H1 (cell line): Measurements from ENCODE around the gene AGRN. TPM values are rescaled to one million over a fixed set of nuclear protein-coding genes. Genes with fewer than 3 reads are reported as not detected.

Experiments
- CTCF ChIA-PET: fragments of 300-600 bp; sonication (Branson Sonifier 250); formaldehyde crosslinking; loops from one replicate; lab custom pipeline; 2021; ENCODE audit not compliant: partially characterized antibody; lab: Charles Lee
- POLR2A ChIA-PET: fragments of 300-600 bp; sonication (Branson Sonifier 250); formaldehyde crosslinking; loops from one replicate; lab custom pipeline; 2021; ENCODE audit warnings: inconsistent platforms; ENCODE audit not compliant: partially characterized antibody; lab: Charles Lee
- DNase-seq, 2 experiments: peaks; one replicate each; pipeline versions ENCODE4 v3.0.0 to v3.0.0-alpha.2; 2010 to 2022; ENCODE audit warnings: low spot score in 2 of 2, low read depth in 1 of 2, mixed read lengths in 1 of 2
- FAIRE-seq: peaks from 2 replicates; lab custom pipeline; 2011; peaks lifted over from hg19 to GRCh38; lab: Jason Lieb, UNC
- H2AFZ ChIP-seq: 2 replicates; pipeline ENCODE4 v1.8.1; 2012; ENCODE audit warnings: low read length, inconsistent platforms
- H2AK5ac ChIP-seq: 2 replicates; pipeline ENCODE4 v1.6.1; 2013; ENCODE audit warnings: low read depth, low read length
- H2BK120ac ChIP-seq: replicated peaks from 2 replicates; pipeline ENCODE3; 2013; ENCODE audit warnings: low read depth, low read length, inconsistent platforms
- H2BK12ac ChIP-seq: 2 replicates; pipeline ENCODE4 v1.6.1; 2013; ENCODE audit warnings: low read depth, low read length
- H2BK15ac ChIP-seq: 2 replicates; pipeline ENCODE4 v1.6.1; 2013; ENCODE audit warnings: low read length
- H2BK20ac ChIP-seq: 2 replicates; pipeline ENCODE4 v1.6.1; 2013; ENCODE audit warnings: low read length
- H2BK5ac ChIP-seq: 2 replicates; pipeline ENCODE4 v1.6.1; 2013; ENCODE audit warnings: low read depth, low read length
- H3K14ac ChIP-seq: 2 replicates; pipeline ENCODE4 v1.6.1; 2013; ENCODE audit warnings: inconsistent platforms; ENCODE audit not compliant: insufficient read length
- H3K18ac ChIP-seq: 2 replicates; pipeline ENCODE4 v1.6.1; 2013; ENCODE audit warnings: low read length; ENCODE audit errors: extremely low read depth
- H3K23ac ChIP-seq: 2 replicates; pipeline ENCODE4 v1.6.1; 2013; ENCODE audit warnings: inconsistent platforms; ENCODE audit not compliant: insufficient read length
- H3K23me2 ChIP-seq: 2 replicates; pipeline ENCODE4 v1.6.1; 2013; ENCODE audit warnings: low read depth, low read length
- H3K27ac ChIP-seq: 2 replicates; pipeline ENCODE4 v1.6.1; 2011; ENCODE audit warnings: low read depth, low read length, inconsistent platforms
- H3K27me3 ChIP-seq, 4 experiments: replicated peaks in 1 of 4; 1 replicate in 1 of 4; 2 replicates in 3 of 4; pipeline versions ENCODE4 v1.6.1 to v1.8.1; 2011 to 2013; ENCODE audit warnings: low read length in 3 of 4, mild to moderate bottlenecking in 3 of 4, inconsistent platforms in 2 of 4, mixed read lengths in 2 of 4, moderate library complexity in 1 of 4; ENCODE audit not compliant: control insufficient read depth in 3 of 4, insufficient read depth in 3 of 4; ENCODE audit errors: extremely low read depth in 1 of 4
- H3K36me3 ChIP-seq, 4 experiments: 2 replicates each; pipeline versions ENCODE4 v1.6.1 to v1.8.1; 2011 to 2013; ENCODE audit warnings: mild to moderate bottlenecking in 4 of 4, low read length in 3 of 4, moderate library complexity in 2 of 4, control low read depth in 1 of 4, inconsistent platforms in 1 of 4; ENCODE audit not compliant: insufficient read depth in 4 of 4, control insufficient read depth in 2 of 4
- H3K4ac ChIP-seq: replicated peaks from 2 replicates; pipeline ENCODE3; 2013; ENCODE audit warnings: low read length, low read depth, mixed read lengths, inconsistent platforms; ENCODE audit not compliant: insufficient read length
- H3K4me1 ChIP-seq, 4 experiments: replicated peaks in 1 of 4; 1 replicate in 1 of 4; 2 replicates in 3 of 4; pipeline versions ENCODE4 v1.6.1 to v1.8.1; 2011 to 2013; ENCODE audit warnings: low read length in 3 of 4, inconsistent platforms in 2 of 4, mixed read lengths in 1 of 4; ENCODE audit not compliant: insufficient read depth in 4 of 4, control insufficient read depth in 3 of 4
- H3K4me2 ChIP-seq, 2 experiments: 2 replicates each; pipeline versions ENCODE4 v1.6.1 to v1.8.1; 2011 to 2013; ENCODE audit warnings: low read depth in 2 of 2, low read length in 2 of 2, control low read depth in 1 of 2, inconsistent platforms in 1 of 2, mild to moderate bottlenecking in 1 of 2; ENCODE audit not compliant: insufficient read depth in 1 of 2
- H3K4me3 ChIP-seq, 4 experiments: fragments of 200-600, 300-600 bp in 1 of 4; sonication (generic), shearing (Covaris generic), sonication (Bioruptor Twin) in 1 of 4; 2 replicates each; pipeline versions ENCODE4 v1.5.1 to v1.8.1; 2011 to 2016; ENCODE audit warnings: low read length in 4 of 4, low read depth in 3 of 4, control low read depth in 2 of 4, inconsistent platforms in 2 of 4, mild to moderate bottlenecking in 2 of 4, mixed read lengths in 1 of 4, moderate library complexity in 1 of 4; ENCODE audit not compliant: insufficient read depth in 2 of 4; ENCODE audit errors: extremely low read depth in 1 of 4
- H3K56ac ChIP-seq: replicated peaks from 2 replicates; pipeline ENCODE3; 2013; ENCODE audit warnings: low read depth, mild to moderate bottlenecking, mixed read lengths, low read length, inconsistent platforms; ENCODE audit not compliant: insufficient read length
- H3K79me1 ChIP-seq: 2 replicates; pipeline ENCODE4 v1.6.1; 2013; ENCODE audit warnings: low read depth, low read length, control low read depth
- H3K79me2 ChIP-seq, 2 experiments: 2 replicates each; pipeline versions ENCODE4 v1.6.1 to v1.8.1; 2012 to 2013; ENCODE audit warnings: low read length in 2 of 2, mild to moderate bottlenecking in 2 of 2, inconsistent platforms in 1 of 2; ENCODE audit not compliant: insufficient read depth in 2 of 2, control insufficient read depth in 1 of 2
- H3K9ac ChIP-seq, 4 experiments: replicated peaks in 1 of 4; 1 replicate in 1 of 4; 2 replicates in 3 of 4; pipeline versions ENCODE4 v1.6.1 to v1.8.1; 2011 to 2013; ENCODE audit warnings: low read depth in 3 of 4, low read length in 3 of 4, control low read depth in 2 of 4, mild to moderate bottlenecking in 2 of 4, moderate library complexity in 2 of 4, inconsistent platforms in 1 of 4; ENCODE audit errors: extremely low read depth in 1 of 4
- H3K9me3 ChIP-seq, 2 experiments: 2 replicates each; pipeline versions ENCODE4 v1.6.1 to v1.8.1; 2012 to 2013; ENCODE audit warnings: mild to moderate bottlenecking in 2 of 2, moderate library complexity in 2 of 2, control low read depth in 1 of 2, inconsistent platforms in 1 of 2, low read depth in 1 of 2, low read length in 1 of 2, mixed read lengths in 1 of 2; ENCODE audit not compliant: insufficient read depth in 2 of 2
- H4K20me1 ChIP-seq, 2 experiments: replicated peaks in 1 of 2; 2 replicates each; pipeline versions ENCODE3 to v1.8.1; 2011 to 2013; ENCODE audit warnings: inconsistent platforms in 2 of 2, low read length in 2 of 2, mild to moderate bottlenecking in 1 of 2; ENCODE audit not compliant: insufficient read depth in 2 of 2, control insufficient read depth in 1 of 2
- H4K5ac ChIP-seq: 2 replicates; pipeline ENCODE4 v1.6.1; 2013; ENCODE audit warnings: low read length, low read depth, mixed read lengths, inconsistent platforms; ENCODE audit not compliant: insufficient read length
- H4K8ac ChIP-seq: 2 replicates; pipeline ENCODE4 v1.8.0; 2013; ENCODE audit warnings: mild to moderate bottlenecking, moderate library complexity, low read length, inconsistent platforms; ENCODE audit not compliant: insufficient read depth; ENCODE audit errors: extremely low read depth
- H4K91ac ChIP-seq: replicated peaks from 2 replicates; pipeline ENCODE3; 2013; ENCODE audit warnings: low read length, mixed read lengths, inconsistent platforms; ENCODE audit not compliant: insufficient read length
- CBX5 ChIP-seq: fragments of 300-800, 300-1000 bp; sonication (generic); IDR thresholded peaks from 2 replicates; pipeline ENCODE4 v1.7.1; 2016; ENCODE audit warnings: antibody characterized with exemption, low read length, low read depth
- E2F6 ChIP-seq: IDR thresholded peaks from 2 replicates; pipeline ENCODE4 v1.6.1; 2012; ENCODE audit warnings: inconsistent platforms
- EP300 ChIP-seq, 2 experiments: IDR thresholded peaks; 1 replicate in 1 of 2; 2 replicates in 1 of 2; pipeline ENCODE4 v1.6.1; 2011 to 2012; ENCODE audit warnings: low read depth in 2 of 2, low read length in 2 of 2, mild to moderate bottlenecking in 2 of 2, borderline replicate concordance in 1 of 2, inconsistent platforms in 1 of 2, moderate library complexity in 1 of 2
- EZH2 ChIP-seq: fragments of 200-600 bp; sonication (generic); IDR thresholded peaks from 2 replicates; pipeline ENCODE4 v1.7.1; 2012; ENCODE audit warnings: low read depth, mild to moderate bottlenecking, moderate library complexity, low read length, inconsistent platforms; ENCODE audit not compliant: severe bottlenecking
- GABPA ChIP-seq: IDR thresholded peaks from 2 replicates; pipeline ENCODE4 v1.6.1; 2011; ENCODE audit warnings: mild to moderate bottlenecking, low read length, moderate library complexity, borderline replicate concordance; ENCODE audit not compliant: insufficient read depth
- JUN ChIP-seq: IDR thresholded peaks from 2 replicates; pipeline ENCODE4 v1.6.1; 2011; ENCODE audit warnings: low read depth, mild to moderate bottlenecking, improper control_type of control experiment, low read length
- POU5F1 ChIP-seq: IDR thresholded peaks from 2 replicates; pipeline ENCODE4 v1.6.1; 2011; ENCODE audit warnings: low read depth, mild to moderate bottlenecking, low read length, moderate library complexity
- TAF1 ChIP-seq: IDR thresholded peaks from 2 replicates; pipeline ENCODE4 v1.6.1; 2011; ENCODE audit warnings: mild to moderate bottlenecking, low read depth, low read length
- TAF7 ChIP-seq: optimal IDR thresholded peaks from 2 replicates; pipeline ENCODE3; 2011; ENCODE audit warnings: low read depth, mild to moderate bottlenecking, inconsistent platforms, low read length, moderate library complexity, borderline replicate concordance
- ZNF274 ChIP-seq: IDR thresholded peaks from 2 replicates; pipeline ENCODE4 v1.7.0; 2012; ENCODE audit warnings: low read length, borderline replicate concordance; ENCODE audit errors: extremely low read depth
- WGBS, 2 experiments: shearing (Covaris generic) in 1 of 2; methylation state at CpG; one replicate each; pipeline versions ENCODE4 v1.1.6 to v1.1.7; 2013 to 2015; ENCODE audit warnings: low lambda C conversion rate in 2 of 2, mixed read lengths in 2 of 2, inconsistent platforms in 1 of 2, low coverage in 1 of 2, missing lambda C conversion rate in 1 of 2; ENCODE audit not compliant: insufficient replicate concordance in 2 of 2, insufficient coverage in 1 of 2, insufficient read length in 1 of 2; ENCODE audit errors: extremely low coverage in 1 of 2, missing lambda C conversion rate in 1 of 2; 5-methylcytosine and 5-hydroxymethylcytosine counted together
- polyA plus RNA-seq, 7 experiments: library from polyadenylated mRNA; depleted of rRNA in 3 of 7; stranded (reverse) in 5 of 7; unstranded in 2 of 7; fragments of >200 nt in 5 of 7; fragments of 200-250 nt in 2 of 7; gene quantifications; 1 replicate in 5 of 7; 2 replicates in 1 of 7; 4 replicates in 1 of 7; pipeline versions ENCODE4 v1.2.1 to v1.2.3, GENCODE V29; 2011 to 2013; ENCODE audit warnings: missing spikeins in 2 of 7, mixed read lengths in 2 of 7
- total RNA-seq: library from RNA; stranded (reverse); fragmentation: NEBNext Ultra II Directional; extraction: Animal tissue kit (Norgen Biotek cat#: 25700); gene quantifications from 2 replicates; pipeline ENCODE4 v1.2.1, GENCODE V29; 2021

The AGRN gene
- total and polyA plus RNA-seq, 2 of the 8 experiments (the other 6 are each of a cell fraction or from before 2014, with no cell fraction given) = 52.3 to 155 TPM

GRCh38 chr1:1087351-1088028, 67.6 kb downstream of the AGRN start:
- H3K18ac ChIP-seq = no peak overlapping the region
- no peak overlapping the region for H2BK5ac ChIP-seq
- no peak overlapping the region for H2AFZ ChIP-seq
- H3K14ac ChIP-seq = no peak overlapping the region
- H4K5ac ChIP-seq = no peak overlapping the region
- no peak overlapping the region for H3K4me2 ChIP-seq
- H3K27ac ChIP-seq = no peak overlapping the region
- no peaks in the 10 kb centered on the region for H3K36me3 ChIP-seq
- H4K20me1 ChIP-seq = peaks cover 0 to 3% of the 10 kb centered on the region in 2 experiments
- no peak overlapping the region for H3K4me3 ChIP-seq
- H3K9ac ChIP-seq = no peak overlapping the region
- H3K23ac ChIP-seq = no peak overlapping the region
- no peak overlapping the region for H2BK15ac ChIP-seq
- no peak overlapping the region for H2AK5ac ChIP-seq
- WGBS, 2 experiments = 95% methylated on average over 33 of the region's 38 CpGs; no CpG with 5 or more reads in 1 of the 2 experiments
- no peaks in the 10 kb centered on the region; a peak in 1 of 7 replicates for H3K27me3 ChIP-seq
- H3K79me1 ChIP-seq = no peaks in the 10 kb centered on the region
- no peak for FAIRE-seq
- H3K56ac ChIP-seq = no peak overlapping the region
- no peaks in the 10 kb centered on the region for H3K4me1 ChIP-seq
- POLR2A ChIA-PET = interaction anchor here (0.9 kb wide), 1 partner anchor 184 kb away, joined by 3 read pairs; no protein-coding TSS in a partner anchor
- peak overlapping the region; percentile 25; the same call in 1 of the 2 replicates for H4K8ac ChIP-seq
- DNase-seq = no peak
- no peak overlapping the region for H2BK120ac ChIP-seq
- H3K79me2 ChIP-seq = no peaks in the 10 kb centered on the region
- no peak overlapping the region for H2BK20ac ChIP-seq
- no peak overlapping the region for H4K91ac ChIP-seq
- H3K9me3 ChIP-seq = peaks cover 0 to 7% of the 10 kb centered on the region in 2 experiments; a peak in 1 of 4 replicates
- H3K23me2 ChIP-seq = no peaks in the 10 kb centered on the region
- H3K4ac ChIP-seq = no peak overlapping the region
- no peak overlapping the region for H2BK12ac ChIP-seq
- CTCF ChIA-PET = interaction anchor here (0.7 to 2.4 kb wide), 5 partner anchors 24 to 177 kb away, joined by 3 to 8 read pairs (median 4); partner anchors contain the start of gene TTLL10
- TF ChIP-seq POU5F1 (no peak), TAF7 (no peak), EZH2 (no peak), GABPA (no peak), E2F6 (no peak), JUN (no peak), EP300 (IDR thresholded peaks at IDR 0.05; ENCODE audit: borderline replicate concordance in 1 of 2, low read depth in 2 of 2, low read length in 2 of 2) (no peak), CBX5 (no peak), TAF1 (no peak), ZNF274 (no peak)
